ENCODE data around the gene MAD2L1BP.

Gene MAD2L1BP

DNA sequence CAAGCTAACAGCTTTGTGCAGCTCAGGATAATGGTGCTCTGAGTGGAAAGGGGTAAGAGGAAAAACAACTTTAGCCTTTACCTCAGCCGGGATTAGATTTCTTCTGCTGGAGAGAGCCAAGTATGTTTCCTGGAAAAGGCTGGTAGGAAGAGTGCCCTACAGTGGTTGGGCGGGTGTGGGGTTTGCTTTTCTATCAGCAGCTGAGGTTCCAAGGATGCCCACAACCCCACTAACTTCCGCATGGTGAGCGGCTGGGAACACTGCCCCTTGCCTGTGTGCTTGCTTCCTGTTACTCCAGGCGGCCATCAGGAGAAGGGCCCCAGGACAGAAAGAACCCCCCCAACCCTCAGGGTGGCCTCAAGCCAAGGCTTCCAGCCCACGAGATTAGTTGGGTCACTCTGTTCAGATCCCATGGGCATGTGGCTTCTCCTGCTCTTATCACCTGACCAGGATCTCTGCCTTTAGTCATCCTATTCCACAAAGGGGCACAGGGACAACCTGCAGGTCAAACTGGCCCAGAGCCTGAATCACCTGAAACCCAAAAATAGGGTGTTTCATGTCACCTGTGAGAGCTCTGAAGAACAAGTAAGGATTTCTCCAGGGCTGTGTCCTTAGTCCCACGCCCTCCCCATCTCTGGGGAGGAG lies 41.4 kb downstream of the MAD2L1BP start:
- 94% methylated on average over 7 of the region's 7 CpGs for WGBS

DNA sequence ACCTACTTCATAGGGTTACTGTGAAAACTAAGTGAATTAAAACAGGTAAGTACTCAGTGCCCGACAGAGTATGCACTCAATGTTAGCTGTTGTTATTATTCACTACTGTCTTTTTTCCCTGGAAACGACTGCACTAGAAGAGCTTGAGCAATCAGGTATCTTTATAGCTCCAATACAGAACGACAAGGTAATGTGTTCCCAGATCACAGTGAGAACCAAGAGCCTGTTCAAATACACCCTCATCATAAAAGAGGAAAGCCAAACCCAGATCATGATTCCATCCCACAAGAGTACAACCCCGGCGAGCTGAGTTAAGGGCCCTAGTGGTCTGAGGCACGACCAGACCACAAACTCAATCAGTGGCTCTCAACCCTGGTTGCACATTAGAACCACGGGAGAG lies 42.1 kb downstream of the MAD2L1BP start:
- Histone ChIP-seq H3K79me1 (replicated peaks; ENCODE audit: low read length, poor library complexity, severe bottlenecking) (peaks cover 50% of the 10 kb centered on the region), H3K36me3 (ENCODE audit: control insufficient read depth in 1 of 2, insufficient read depth in 2 of 2, low read depth in 1 of 2, low read length in 2 of 2) (peaks cover 73 to 78% of the 10 kb centered on the region in 2 experiments), H2BK5ac (ENCODE audit: low read depth, low read length, poor library complexity, severe bottlenecking) (no peak overlapping the region), H2BK15ac (ENCODE audit: low read depth, poor library complexity, severe bottlenecking) (no peak overlapping the region), H3K27ac (ENCODE audit: low read length, poor library complexity, severe bottlenecking) (no peak overlapping the region), H3K23ac (ENCODE audit: low read length in 2 of 2) (no peak overlapping the region), H2BK12ac (ENCODE audit: low read length in 2 of 2) (no peak overlapping the region), H2AK5ac (ENCODE audit: low read length, severe bottlenecking) (no peak overlapping the region), H3K4me2 (ENCODE audit: low read length, poor library complexity, severe bottlenecking) (no peak overlapping the region), H3K9me3 (ENCODE audit: control insufficient read depth, low read length) (no peaks in the 10 kb centered on the region), H2BK120ac (ENCODE audit: low read depth, low read length) (no peak overlapping the region), H3K4ac (ENCODE audit: low read depth in 1 of 2, low read length in 2 of 2) (no peak overlapping the region), H4K8ac (ENCODE audit: low read length) (no peak overlapping the region), H3K14ac (ENCODE audit: low read length in 2 of 2) (no peak overlapping the region), H2AFZ (ENCODE audit: low read depth, low read length) (no peak overlapping the region), H3K27me3 (ENCODE audit: control insufficient read depth in 1 of 2, insufficient read depth in 1 of 2, low read length in 2 of 2) (no peaks in the 10 kb centered on the region), H4K91ac (ENCODE audit: low read length) (no peak overlapping the region), H3K4me3 (ENCODE audit: insufficient read depth in 1 of 2, low read depth in 1 of 2, low read length in 2 of 2) (no peak overlapping the region), H3K9ac (ENCODE audit: low read length) (no peak overlapping the region), H3K18ac (ENCODE audit: low read depth in 1 of 2, low read length in 2 of 2) (no peak overlapping the region), H3K4me1 (ENCODE audit: control insufficient read depth, insufficient read depth, low read depth, low read length) (no peaks in the 10 kb centered on the region)
- no peak for DNase-seq
- WGBS, result 94% methylated on average over 7 of the region's 7 CpGs

More for the DNA sequence above, 41.4 kb downstream of the MAD2L1BP start:
- no peak overlapping the region for H3K18ac ChIP-seq (ENCODE audit: low read depth in 1 of 2, low read length in 2 of 2)
- H3K4me3 ChIP-seq (ENCODE audit: insufficient read depth in 1 of 2, low read depth in 1 of 2, low read length in 2 of 2), result no peak overlapping the region
- H3K23ac ChIP-seq (ENCODE audit: low read length in 2 of 2), result no peak overlapping the region
- H2BK120ac ChIP-seq (ENCODE audit: low read depth, low read length), result no peak overlapping the region
- no peaks in the 10 kb centered on the region for H3K9me3 ChIP-seq (ENCODE audit: control insufficient read depth, low read length)
- H4K8ac ChIP-seq (ENCODE audit: low read length), result no peak overlapping the region
- H3K36me3 ChIP-seq (ENCODE audit: control insufficient read depth in 1 of 2, insufficient read depth in 2 of 2, low read depth in 1 of 2, low read length in 2 of 2), result peaks cover 77 to 79% of the 10 kb centered on the region in 2 experiments
- H3K4ac ChIP-seq (ENCODE audit: low read depth in 1 of 2, low read length in 2 of 2), result no peak overlapping the region
- peaks cover 47% of the 10 kb centered on the region for H3K79me1 ChIP-seq (replicated peaks; ENCODE audit: low read length, poor library complexity, severe bottlenecking)
- H2BK5ac ChIP-seq (ENCODE audit: low read depth, low read length, poor library complexity, severe bottlenecking), result no peak overlapping the region
- DNase-seq, result no peak
- H2BK12ac ChIP-seq (ENCODE audit: low read length in 2 of 2), result no peak overlapping the region
- H2BK15ac ChIP-seq (ENCODE audit: low read depth, poor library complexity, severe bottlenecking), result no peak overlapping the region
- H4K91ac ChIP-seq (ENCODE audit: low read length), result no peak overlapping the region
- H3K9ac ChIP-seq (ENCODE audit: low read length), result no peak overlapping the region
- H2AK5ac ChIP-seq (ENCODE audit: low read length, severe bottlenecking), result no peak overlapping the region
- H3K14ac ChIP-seq (ENCODE audit: low read length in 2 of 2), result no peak overlapping the region
- H3K27me3 ChIP-seq (ENCODE audit: control insufficient read depth in 1 of 2, insufficient read depth in 1 of 2, low read length in 2 of 2), result no peaks in the 10 kb centered on the region
- no peak overlapping the region for H3K27ac ChIP-seq (ENCODE audit: low read length, poor library complexity, severe bottlenecking)
- no peaks in the 10 kb centered on the region for H3K4me1 ChIP-seq (ENCODE audit: control insufficient read depth, insufficient read depth, low read depth, low read length)
- H2AFZ ChIP-seq (ENCODE audit: low read depth, low read length), result no peak overlapping the region
- no peak overlapping the region for H3K4me2 ChIP-seq (ENCODE audit: low read length, poor library complexity, severe bottlenecking)

DNA sequence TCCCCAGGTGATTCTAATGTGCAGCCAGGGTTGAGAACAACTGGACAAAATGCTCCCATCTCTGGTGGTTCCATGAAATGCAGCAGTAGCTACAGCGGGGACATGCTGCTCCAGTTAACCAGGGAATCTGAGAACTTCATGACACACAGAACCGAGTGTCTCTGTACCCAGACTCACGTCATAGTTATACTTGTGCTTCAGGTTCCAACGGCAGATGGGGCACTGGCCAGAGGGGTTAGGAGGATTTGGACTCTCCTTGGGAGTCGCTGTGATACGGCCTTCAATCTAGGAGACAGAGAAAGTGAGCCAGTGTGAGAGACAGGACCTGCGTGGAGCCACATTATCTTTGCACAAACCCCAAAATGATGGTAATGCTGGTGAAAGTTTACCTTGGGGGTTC lies 42.7 kb downstream of the MAD2L1BP start:
- no peak overlapping the region for H3K4me3 ChIP-seq (ENCODE audit: insufficient read depth in 1 of 2, low read depth in 1 of 2, low read length in 2 of 2)
- H3K36me3 ChIP-seq (ENCODE audit: control insufficient read depth in 1 of 2, insufficient read depth in 2 of 2, low read depth in 1 of 2, low read length in 2 of 2), result peaks cover 71 to 75% of the 10 kb centered on the region in 2 experiments

DNA sequence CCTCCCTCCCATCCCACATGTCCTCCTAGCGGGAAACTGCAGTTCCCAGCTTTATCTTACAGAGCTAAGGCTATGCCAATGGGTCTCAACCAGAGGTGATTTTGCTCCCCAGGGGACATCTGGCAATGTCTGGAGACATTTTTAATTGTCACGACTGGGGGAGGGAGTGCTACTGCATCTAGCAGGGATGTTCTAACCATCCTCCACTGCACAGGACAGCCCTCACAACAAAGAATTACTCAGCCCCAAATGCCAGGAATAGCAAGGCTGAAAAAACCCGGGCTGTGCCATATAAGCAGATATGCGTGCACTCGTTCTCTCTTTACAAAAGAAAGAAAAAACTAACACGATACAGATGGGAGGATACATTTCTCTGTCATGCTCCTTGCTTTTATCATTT lies 43.4 kb downstream of the MAD2L1BP start:
- no peak overlapping the region for H3K4me3 ChIP-seq (ENCODE audit: insufficient read depth in 1 of 2, low read depth in 1 of 2, low read length in 2 of 2)
- H4K91ac ChIP-seq (ENCODE audit: low read length), result no peak overlapping the region
- H3K14ac ChIP-seq (ENCODE audit: low read length in 2 of 2), result no peak overlapping the region
- no peak overlapping the region for H2BK5ac ChIP-seq (ENCODE audit: low read depth, low read length, poor library complexity, severe bottlenecking)
- H2BK120ac ChIP-seq (ENCODE audit: low read depth, low read length), result no peak overlapping the region
- H4K8ac ChIP-seq (ENCODE audit: low read length), result no peak overlapping the region
- no peaks in the 10 kb centered on the region for H3K9me3 ChIP-seq (ENCODE audit: control insufficient read depth, low read length)
- no peak overlapping the region for H3K4ac ChIP-seq (ENCODE audit: low read depth in 1 of 2, low read length in 2 of 2)
- WGBS, result 98% methylated on average over 6 of the region's 6 CpGs
- H2BK15ac ChIP-seq (ENCODE audit: low read depth, poor library complexity, severe bottlenecking), result no peak overlapping the region
- peaks cover 55% of the 10 kb centered on the region for H3K79me1 ChIP-seq (replicated peaks; ENCODE audit: low read length, poor library complexity, severe bottlenecking)
- H3K9ac ChIP-seq (ENCODE audit: low read length), result no peak overlapping the region
- H3K4me1 ChIP-seq (ENCODE audit: control insufficient read depth, insufficient read depth, low read depth, low read length), result no peaks in the 10 kb centered on the region
- H3K18ac ChIP-seq (ENCODE audit: low read depth in 1 of 2, low read length in 2 of 2), result no peak overlapping the region
- no peak overlapping the region for H2AFZ ChIP-seq (ENCODE audit: low read depth, low read length)
- DNase-seq, result no peak
- H3K23ac ChIP-seq (ENCODE audit: low read length in 2 of 2), result no peak overlapping the region
- H3K36me3 ChIP-seq (ENCODE audit: control insufficient read depth in 1 of 2, insufficient read depth in 2 of 2, low read depth in 1 of 2, low read length in 2 of 2), result peaks cover 64 to 68% of the 10 kb centered on the region in 2 experiments
- no peak overlapping the region for H3K4me2 ChIP-seq (ENCODE audit: low read length, poor library complexity, severe bottlenecking)
- no peak overlapping the region for H2BK12ac ChIP-seq (ENCODE audit: low read length in 2 of 2)
- H2AK5ac ChIP-seq (ENCODE audit: low read length, severe bottlenecking), result no peak overlapping the region
- H3K27ac ChIP-seq (ENCODE audit: low read length, poor library complexity, severe bottlenecking), result no peak overlapping the region
- H3K27me3 ChIP-seq (ENCODE audit: control insufficient read depth in 1 of 2, insufficient read depth in 1 of 2, low read length in 2 of 2), result no peaks in the 10 kb centered on the region

More for the DNA sequence above, 42.7 kb downstream of the MAD2L1BP start:
- Histone ChIP-seq H3K18ac (ENCODE audit: low read depth in 1 of 2, low read length in 2 of 2) (no peak overlapping the region), H3K14ac (ENCODE audit: low read length in 2 of 2) (no peak overlapping the region), H3K4me2 (ENCODE audit: low read length, poor library complexity, severe bottlenecking) (no peak overlapping the region), H3K27me3 (ENCODE audit: control insufficient read depth in 1 of 2, insufficient read depth in 1 of 2, low read length in 2 of 2) (no peaks in the 10 kb centered on the region), H3K9ac (ENCODE audit: low read length) (no peak overlapping the region), H2BK12ac (ENCODE audit: low read length in 2 of 2) (no peak overlapping the region), H2BK5ac (ENCODE audit: low read depth, low read length, poor library complexity, severe bottlenecking) (no peak overlapping the region), H4K91ac (ENCODE audit: low read length) (no peak overlapping the region), H3K9me3 (ENCODE audit: control insufficient read depth, low read length) (no peaks in the 10 kb centered on the region), H4K8ac (ENCODE audit: low read length) (no peak overlapping the region), H2AK5ac (ENCODE audit: low read length, severe bottlenecking) (no peak overlapping the region), H3K27ac (ENCODE audit: low read length, poor library complexity, severe bottlenecking) (no peak overlapping the region), H3K4me1 (ENCODE audit: control insufficient read depth, insufficient read depth, low read depth, low read length) (no peaks in the 10 kb centered on the region), H2AFZ (ENCODE audit: low read depth, low read length) (no peak overlapping the region), H3K23ac (ENCODE audit: low read length in 2 of 2) (no peak overlapping the region), H3K79me1 (replicated peaks; ENCODE audit: low read length, poor library complexity, severe bottlenecking) (peaks cover 55% of the 10 kb centered on the region), H2BK15ac (ENCODE audit: low read depth, poor library complexity, severe bottlenecking) (no peak overlapping the region), H3K4ac (ENCODE audit: low read depth in 1 of 2, low read length in 2 of 2) (no peak overlapping the region), H2BK120ac (ENCODE audit: low read depth, low read length) (no peak overlapping the region)
- no peak for DNase-seq
- WGBS, result 100% methylated on average over 7 of the region's 7 CpGs
